Sigmoid colon (tissue), 4 donors: Measurements from ENCODE around the gene RHCE.

Experiments
- POLR2AphosphoS5 ChIP-seq, 4 donors: sonication (generic); formaldehyde crosslinking; IDR thresholded peaks; one replicate each; pipeline ENCODE4 v1.6.1; 2017; ENCODE audit warnings: antibody characterized with exemption in 4 of 4
- TF ChIP-seq, protein P1 (sequence below), 4 experiments: fragments of 450-650 bp in 3 of 4; fragments of 200-600 bp in 1 of 4; IDR thresholded peaks; one replicate each; pipeline ENCODE4 v1.5.1; 2016 to 2019; ENCODE audit warnings: antibody characterized with exemption in 4 of 4, mild to moderate bottlenecking in 3 of 4, moderate library complexity in 2 of 4

DNA sequence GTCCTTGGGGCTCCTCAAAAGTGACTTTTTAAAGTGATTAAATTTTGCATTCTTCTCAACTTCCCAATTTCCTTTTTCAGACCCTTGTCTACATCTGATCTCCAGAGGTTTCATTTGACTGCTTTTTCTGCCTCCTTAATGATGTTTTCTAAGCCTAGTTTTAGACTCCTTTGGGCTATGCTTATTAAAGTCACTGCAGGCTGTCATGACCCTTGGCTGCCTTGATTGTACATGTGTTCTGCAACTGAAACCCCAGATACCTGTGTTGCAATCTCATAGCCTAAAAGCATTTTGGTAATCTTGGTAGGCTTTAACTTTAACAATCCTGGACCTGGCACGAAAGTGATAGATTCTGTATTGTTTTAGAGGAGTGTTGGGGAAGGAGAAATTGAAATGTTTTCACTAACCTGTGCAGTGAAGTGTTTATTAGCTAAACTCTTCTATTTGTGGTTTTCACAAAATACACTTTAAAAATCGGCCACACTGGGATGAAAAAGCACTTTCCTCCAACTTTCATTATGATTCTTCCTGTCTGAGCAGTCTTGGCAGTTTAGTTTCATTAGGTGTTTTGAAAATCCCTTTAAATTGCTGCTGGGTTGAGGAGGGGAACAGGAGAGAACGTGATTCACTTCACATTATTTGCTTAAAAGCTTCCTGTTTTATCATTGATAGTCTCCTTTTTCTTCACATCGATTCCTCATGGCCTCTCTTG is 14.9 kb upstream of the RHCE start:
- TF ChIP-seq, protein P1, sequence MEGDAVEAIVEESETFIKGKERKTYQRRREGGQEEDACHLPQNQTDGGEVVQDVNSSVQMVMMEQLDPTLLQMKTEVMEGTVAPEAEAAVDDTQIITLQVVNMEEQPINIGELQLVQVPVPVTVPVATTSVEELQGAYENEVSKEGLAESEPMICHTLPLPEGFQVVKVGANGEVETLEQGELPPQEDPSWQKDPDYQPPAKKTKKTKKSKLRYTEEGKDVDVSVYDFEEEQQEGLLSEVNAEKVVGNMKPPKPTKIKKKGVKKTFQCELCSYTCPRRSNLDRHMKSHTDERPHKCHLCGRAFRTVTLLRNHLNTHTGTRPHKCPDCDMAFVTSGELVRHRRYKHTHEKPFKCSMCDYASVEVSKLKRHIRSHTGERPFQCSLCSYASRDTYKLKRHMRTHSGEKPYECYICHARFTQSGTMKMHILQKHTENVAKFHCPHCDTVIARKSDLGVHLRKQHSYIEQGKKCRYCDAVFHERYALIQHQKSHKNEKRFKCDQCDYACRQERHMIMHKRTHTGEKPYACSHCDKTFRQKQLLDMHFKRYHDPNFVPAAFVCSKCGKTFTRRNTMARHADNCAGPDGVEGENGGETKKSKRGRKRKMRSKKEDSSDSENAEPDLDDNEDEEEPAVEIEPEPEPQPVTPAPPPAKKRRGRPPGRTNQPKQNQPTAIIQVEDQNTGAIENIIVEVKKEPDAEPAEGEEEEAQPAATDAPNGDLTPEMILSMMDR (IDR thresholded peaks at IDR 0.05) = no peak
- no peak for TF ChIP-seq POLR2AphosphoS5 (IDR thresholded peaks at IDR 0.05)
